ENCODE measurements around the gene C11orf68.

DNA sequence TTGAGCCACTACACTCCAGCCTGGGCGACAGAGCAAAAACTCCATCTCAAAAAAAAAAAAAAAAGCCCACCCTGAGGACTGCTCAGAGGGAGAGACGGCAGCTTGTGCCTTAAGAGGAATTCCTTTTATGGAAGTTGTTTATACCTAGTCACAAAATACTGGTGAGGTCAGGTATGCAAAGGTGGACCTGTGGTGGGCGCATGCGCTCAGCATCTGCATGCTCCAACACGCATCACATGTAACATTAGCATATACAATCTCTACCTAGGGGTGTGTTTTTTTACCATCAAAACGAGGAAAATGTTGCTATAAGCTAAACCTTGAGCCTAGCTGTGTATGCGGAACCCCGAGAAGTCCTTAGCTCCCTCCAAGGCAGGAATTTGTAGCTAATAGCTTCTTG is 35.9 kb upstream of the C11orf68 start:
- TF ChIP-seq, protein P1, sequence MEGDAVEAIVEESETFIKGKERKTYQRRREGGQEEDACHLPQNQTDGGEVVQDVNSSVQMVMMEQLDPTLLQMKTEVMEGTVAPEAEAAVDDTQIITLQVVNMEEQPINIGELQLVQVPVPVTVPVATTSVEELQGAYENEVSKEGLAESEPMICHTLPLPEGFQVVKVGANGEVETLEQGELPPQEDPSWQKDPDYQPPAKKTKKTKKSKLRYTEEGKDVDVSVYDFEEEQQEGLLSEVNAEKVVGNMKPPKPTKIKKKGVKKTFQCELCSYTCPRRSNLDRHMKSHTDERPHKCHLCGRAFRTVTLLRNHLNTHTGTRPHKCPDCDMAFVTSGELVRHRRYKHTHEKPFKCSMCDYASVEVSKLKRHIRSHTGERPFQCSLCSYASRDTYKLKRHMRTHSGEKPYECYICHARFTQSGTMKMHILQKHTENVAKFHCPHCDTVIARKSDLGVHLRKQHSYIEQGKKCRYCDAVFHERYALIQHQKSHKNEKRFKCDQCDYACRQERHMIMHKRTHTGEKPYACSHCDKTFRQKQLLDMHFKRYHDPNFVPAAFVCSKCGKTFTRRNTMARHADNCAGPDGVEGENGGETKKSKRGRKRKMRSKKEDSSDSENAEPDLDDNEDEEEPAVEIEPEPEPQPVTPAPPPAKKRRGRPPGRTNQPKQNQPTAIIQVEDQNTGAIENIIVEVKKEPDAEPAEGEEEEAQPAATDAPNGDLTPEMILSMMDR (IDR thresholded peaks at IDR 0.05): no peak
- no peak for TF ChIP-seq ZFX (IDR thresholded peaks at IDR 0.05; ENCODE audit: borderline replicate concordance)

Data from 22Rv1 (cell line).